SU-DHL-6 (cell line): ENCODE results near the gene OR4C45.

Experiments used
- H2AFZ ChIP-seq: fragments of 200-600 bp; sonication (generic); 2 replicates; pipeline ENCODE4 v1.6.1; 2014; ENCODE audit warnings: low read depth, mild to moderate bottlenecking, moderate library complexity, mixed read lengths, antibody characterized with exemption, low read length; ENCODE audit not compliant: severe bottlenecking
- H3F3A ChIP-seq: fragments of 200-600 bp; shearing (Covaris generic); 2 replicates; pipeline ENCODE4 v1.6.0; 2016; ENCODE audit warnings: antibody characterized with exemption, mild to moderate bottlenecking; ENCODE audit not compliant: insufficient read depth
- H3K27ac ChIP-seq: fragments of 200-600 bp; sonication (generic); 2 replicates; pipeline ENCODE4 v1.5.1; 2016; ENCODE audit warnings: low read depth, mild to moderate bottlenecking, low read length, moderate library complexity, mixed read lengths
- H3K27me3 ChIP-seq: fragments of 200-600 bp; sonication (generic), shearing (Covaris generic); 2 replicates; pipeline ENCODE4 v1.6.0; 2014; ENCODE audit warnings: mild to moderate bottlenecking, low read length
- H3K36me3 ChIP-seq: fragments of 200-600 bp; sonication (generic); 2 replicates; pipeline ENCODE4 v1.6.1; 2014; ENCODE audit warnings: mild to moderate bottlenecking, low read length, mixed read lengths
- H3K4me2 ChIP-seq: fragments of 300-600, 200-600 bp; shearing (Covaris generic), sonication (generic); 2 replicates; pipeline ENCODE4 v1.6.0; 2014; ENCODE audit warnings: low read length, low read depth, mild to moderate bottlenecking; ENCODE audit not compliant: poor library complexity, severe bottlenecking
- H3K4me3 ChIP-seq: fragments of 200-600 bp; sonication (generic); 2 replicates; pipeline ENCODE4 v1.5.1; 2014; ENCODE audit warnings: antibody characterized with exemption, low read length, mild to moderate bottlenecking, mixed read lengths; ENCODE audit not compliant: insufficient read depth, poor library complexity, severe bottlenecking
- H3K79me2 ChIP-seq: fragments of 200-600 bp; sonication (generic); 2 replicates; pipeline ENCODE4 v1.6.1; 2014; ENCODE audit warnings: mild to moderate bottlenecking, low read length, moderate library complexity; ENCODE audit not compliant: insufficient read depth
- H3K9ac ChIP-seq: fragments of 200-600 bp; sonication (generic); 2 replicates; pipeline ENCODE4 v1.7.0; 2014; ENCODE audit warnings: mild to moderate bottlenecking, low read length
- H3K9me2 ChIP-seq: fragments of 200-600 bp; sonication (generic); replicated peaks from 2 replicates; pipeline ENCODE4 v1.6.1; 2014; ENCODE audit warnings: low read length; ENCODE audit not compliant: insufficient read depth
- H3K9me3 ChIP-seq: fragments of 200-600 bp; sonication (generic); 2 replicates; pipeline ENCODE4 v1.6.1; 2014; ENCODE audit warnings: low read length, mixed read lengths; ENCODE audit not compliant: insufficient read depth
- H4K20me1 ChIP-seq: fragments of 200-600 bp; sonication (generic); 2 replicates; pipeline ENCODE4 v1.6.1; 2014; ENCODE audit warnings: low read depth, mild to moderate bottlenecking, antibody characterized with exemption, low read length, moderate library complexity, mixed read lengths
- CTCF ChIP-seq: fragments of 200-600 bp; sonication (generic); IDR thresholded peaks from one replicate; pipeline ENCODE4 v1.5.1; 2017; ENCODE audit warnings: antibody characterized with exemption, mild to moderate bottlenecking, low read length, moderate library complexity; ENCODE audit not compliant: insufficient read depth, poor library complexity, severe bottlenecking
- EZH2phosphoT487 ChIP-seq: fragments of 200-600 bp; sonication (generic), shearing (Covaris generic); conservative IDR thresholded peaks from 2 replicates; pipeline ENCODE4 v1.6.1; 2018; ENCODE audit warnings: mild to moderate bottlenecking, antibody characterized with exemption, low read length, moderate library complexity, mixed read lengths

Gene OR4C45

GRCh38 chr11:50074161-50074560 lies 41.5 kb downstream of the OR4C45 start:
- Histone ChIP-seq H3K4me3 (no peak overlapping the region), H3K27me3 (no peaks in the 10 kb centered on the region), H3K79me2 (no peaks in the 10 kb centered on the region), H3K4me2 (no peak overlapping the region), H3K9me3 (no peaks in the 10 kb centered on the region), H3K9me2 (no peaks in the 10 kb centered on the region), H4K20me1 (no peaks in the 10 kb centered on the region), H3K27ac (no peak overlapping the region), H2AFZ (no peak overlapping the region), H3F3A (no peaks in the 10 kb centered on the region), H3K9ac (no peak overlapping the region), H3K36me3 (no peaks in the 10 kb centered on the region)
- TF ChIP-seq EZH2phosphoT487: no peak
- TF ChIP-seq CTCF: no peak

- Histone ChIP-seq H2AFZ (no peak overlapping the region), H3K9me3 (no peaks in the 10 kb centered on the region), H3K4me3 (no peak overlapping the region)
Measured at GRCh38 chr11:50075856-50076255, 43.2 kb downstream of the OR4C45 start.

GRCh38 chr11:50077526-50077925 lies 44.9 kb downstream of the OR4C45 start:
- TF ChIP-seq CTCF (no peak), EZH2phosphoT487 (no peak)
- Histone ChIP-seq H3F3A (no peaks in the 10 kb centered on the region), H3K27ac (no peak overlapping the region)

More at GRCh38 chr11:50075856-50076255, 43.2 kb downstream of the OR4C45 start:
- Histone ChIP-seq H3K36me3 (no peaks in the 10 kb centered on the region), H3K27ac (no peak overlapping the region), H3K4me2 (no peak overlapping the region), H3K9ac (no peak overlapping the region), H3K9me2 (no peaks in the 10 kb centered on the region), H3F3A (no peaks in the 10 kb centered on the region), H4K20me1 (no peaks in the 10 kb centered on the region), H3K27me3 (no peaks in the 10 kb centered on the region), H3K79me2 (no peaks in the 10 kb centered on the region)
- TF ChIP-seq CTCF: no peak
- TF ChIP-seq EZH2phosphoT487: no peak

More at GRCh38 chr11:50077526-50077925, 44.9 kb downstream of the OR4C45 start:
- Histone ChIP-seq H2AFZ (no peak overlapping the region), H3K79me2 (no peaks in the 10 kb centered on the region), H3K36me3 (no peaks in the 10 kb centered on the region), H3K4me3 (no peak overlapping the region), H3K9ac (no peak overlapping the region), H3K27me3 (no peaks in the 10 kb centered on the region), H3K4me2 (no peak overlapping the region), H3K9me3 (no peaks in the 10 kb centered on the region), H4K20me1 (no peaks in the 10 kb centered on the region), H3K9me2 (no peaks in the 10 kb centered on the region)
